Measurements from ENCODE around the gene CCAR1.
A peak's percentile ranks its signal among the peaks of the same experiment; 100 is the strongest.
"Not testable (repeated sequence)": the region's sequence is repeated elsewhere in the genome, so short reads cannot be mapped to it uniquely, and the experiment has no call there.

CCAR1 gene

GRCh38 chr10:68759223-68759863, 38.3 kb downstream of the CCAR1 start:
- no peak for DNase-seq

- DNase-seq, result no peak
Measured at GRCh38 chr10:68759967-68760366, 38.9 kb downstream of the CCAR1 start.

GRCh38 chr10:68767407-68767806, 46.4 kb downstream of the CCAR1 start:
- DNase-seq, result not testable (repeated sequence)

GRCh38 chr10:68781613-68782574, 60.9 kb downstream of the CCAR1 start:
- DNase-seq, result no peak

- DNase-seq, result no peak
Measured at GRCh38 chr10:68784476-68784875, 63.4 kb downstream of the CCAR1 start.

GRCh38 chr10:68787813-68788212, 66.8 kb downstream of the CCAR1 start:
- DNase-seq, result no peak

GRCh38 chr10:68790476-68790875, 69.4 kb downstream of the CCAR1 start:
- no peak for DNase-seq

GRCh38 chr10:68792115-68792514, 71.1 kb downstream of the CCAR1 start:
- no peak for DNase-seq

- DNase-seq, result no peak
Measured at GRCh38 chr10:68795886-68796532, 75.0 kb downstream of the CCAR1 start.

GRCh38 chr10:68796605-68797004, 75.6 kb downstream of the CCAR1 start:
- no peak for DNase-seq

GRCh38 chr10:68800211-68800610, 79.2 kb downstream of the CCAR1 start:
- no peak for DNase-seq

GRCh38 chr10:68804692-68805091, 83.7 kb downstream of the CCAR1 start:
- DNase-seq, result no peak

- not testable (repeated sequence) for DNase-seq
Measured at GRCh38 chr10:68810830-68811229, 89.8 kb downstream of the CCAR1 start.

- DNase-seq, result no peak
Measured at GRCh38 chr10:68811314-68812009, 90.4 kb downstream of the CCAR1 start.

GRCh38 chr10:68812420-68812819, 91.4 kb downstream of the CCAR1 start:
- no peak for DNase-seq

- DNase-seq, result peak; percentile 1
Measured at GRCh38 chr10:68813559-68813958, 92.5 kb downstream of the CCAR1 start.

GRCh38 chr10:68816796-68817412, 95.9 kb downstream of the CCAR1 start:
- no peak for DNase-seq

GRCh38 chr10:68820359-68820758, 99.3 kb downstream of the CCAR1 start:
- not testable (repeated sequence) for DNase-seq

- DNase-seq, result not testable (repeated sequence)
Measured at GRCh38 chr10:68822626-68823025, 101.6 kb downstream of the CCAR1 start.

- DNase-seq, result peak; percentile 65
Measured at GRCh38 chr10:68826764-68827591, 105.9 kb downstream of the CCAR1 start, which contains the start of gene STOX1. Gene STOX1, plus strand, starts transcription at chr10:68827531. Its CDS starts 93 bp downstream, at chr10:68827624.

- not testable (repeated sequence) for DNase-seq
Measured at GRCh38 chr10:68827592-68827959, 106.5 kb downstream of the CCAR1 start.

All from NCI-H1105 treated with DMSO at 0.1 percent for 48 hours (cell line).